Activated CD4-positive, alpha-beta T cell treated with anti-CD3 and anti-CD28 coated beads for 36 hours (primary cell): ENCODE data around the gene DUSP19. TPM values are rescaled to one million over a fixed set of nuclear protein-coding genes. Genes with fewer than 3 reads are reported as not detected.

ENCODE experiments used
- ATAC-seq: fragments of 200-7000 bp; cut with Tn5 transposase; one replicate; pipeline ENCODE4 v1.10.0; 2021; ENCODE audit warnings: mild to moderate bottlenecking, moderate library complexity
- CTCF ChIA-PET: fragments of 350-600 bp; sonication (Branson Sonifier 250); formaldehyde crosslinking; loops from one replicate; lab custom pipeline; 2021; ENCODE audit warnings: antibody characterized with exemption; lab: Charles Lee
- POLR2A ChIA-PET: fragments of 350-600 bp; sonication (Branson Sonifier 250); formaldehyde crosslinking; loops from one replicate; lab custom pipeline; 2021; ENCODE audit warnings: antibody characterized with exemption, inconsistent platforms; lab: Charles Lee
- DNase-seq: peaks from one replicate; pipeline ENCODE4 v3.0.0-alpha.2; 2020
- H3K27ac Mint-ChIP-seq: one replicate; pipeline ENCODE4 v1.8.0; 2021; ENCODE audit warnings: mixed read lengths
- H3K27me3 Mint-ChIP-seq: one replicate; pipeline ENCODE4 v1.8.0; 2021; ENCODE audit warnings: mixed read lengths
- H3K36me3 Mint-ChIP-seq: one replicate; pipeline ENCODE4 v1.8.0; 2021; ENCODE audit warnings: low read depth, mixed read lengths
- H3K4me1 Mint-ChIP-seq: one replicate; pipeline ENCODE4 v1.8.0; 2021; ENCODE audit warnings: mixed read lengths
- H3K4me3 Mint-ChIP-seq: one replicate; pipeline ENCODE4 v1.8.0; 2021; ENCODE audit warnings: mild to moderate bottlenecking, moderate library complexity, mixed read lengths
- H3K9me3 Mint-ChIP-seq: one replicate; pipeline ENCODE4 v1.8.0; 2021; ENCODE audit warnings: low read depth, mixed read lengths
- intact Hi-C, 2 experiments: fragments of 100-400 bp; cut with DNase I in 1 of 2; cut with micrococcal nuclease in 1 of 2; formaldehyde crosslinking; loops; one replicate each; pipeline versions ENCODE4 v1.14.2 to v1.15.1; 2022 to 2024; cut with DNase I, micrococcal nuclease
- total RNA-seq, 2 experiments: library from RNA; stranded (reverse); gene quantifications; one replicate each; pipeline ENCODE4 v1.2.3, GENCODE V29; 2021

Gene DUSP19
- total RNA-seq, 2 experiments from 2014 or later = 4.0 to 4.2 TPM

- H3K27me3 Mint-ChIP-seq = no peaks in the 10 kb centered on the region
- no peak overlapping the region for H3K27ac Mint-ChIP-seq
- intact Hi-C loops = no loop called here
- H3K4me3 Mint-ChIP-seq = no peak overlapping the region
- no peaks in the 10 kb centered on the region for H3K36me3 Mint-ChIP-seq
- ChIA-PET CTCF (interaction anchor here (0.7 to 1.1 kb wide), 3 partner anchors 15 to 39 kb away, joined by 3 to 4 read pairs (median 3); no protein-coding TSS in a partner anchor), POLR2A (no interaction called here)
- H3K9me3 Mint-ChIP-seq = no peaks in the 10 kb centered on the region
- ATAC-seq = no peak
- no peaks in the 10 kb centered on the region for H3K4me1 Mint-ChIP-seq
- DNase-seq = no peak
Measured at GRCh38 chr2:183093857-183094657, 15.5 kb downstream of the DUSP19 start.

DNA sequence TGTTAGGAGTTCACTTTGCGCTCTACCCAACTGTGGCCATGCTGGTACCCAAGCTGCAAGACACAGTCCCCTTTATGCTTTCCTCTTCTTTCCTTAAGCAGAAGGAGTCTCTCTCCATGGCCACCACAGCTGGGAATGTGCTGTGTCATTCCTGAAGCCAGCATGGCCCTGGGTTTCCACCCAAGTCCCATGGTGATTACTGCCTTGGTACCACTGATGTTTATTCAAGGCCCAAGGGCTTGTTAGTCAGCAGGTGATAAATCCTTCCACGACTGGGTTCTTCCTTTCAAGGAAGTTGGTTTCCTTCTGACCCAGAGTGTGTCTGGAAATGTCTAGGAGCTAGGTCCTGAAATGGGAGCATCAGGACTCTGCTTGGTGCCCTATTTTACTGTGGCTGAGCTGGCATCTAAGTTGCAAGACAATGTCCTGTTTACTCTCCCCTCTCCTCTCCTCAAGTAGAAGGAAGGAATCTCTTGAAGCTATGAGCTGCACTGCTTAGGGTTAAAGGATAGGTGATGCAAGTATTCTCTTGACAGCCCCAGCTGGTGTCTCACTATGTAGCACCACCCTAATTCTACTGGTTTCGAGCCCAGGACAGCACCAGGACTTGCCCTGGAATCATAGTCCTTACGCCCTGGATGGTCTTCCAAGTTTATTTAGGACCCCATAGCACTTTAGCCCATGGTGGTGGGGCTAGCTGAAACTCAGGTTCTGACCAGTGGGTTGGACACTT lies 27.0 kb downstream of the DUSP19 start:
- DNase-seq = no peak
- intact Hi-C loops = no loop called here
- Mint-ChIP-seq H3K4me1 (no peaks in the 10 kb centered on the region), H3K9me3 (no peaks in the 10 kb centered on the region), H3K36me3 (no peaks in the 10 kb centered on the region), H3K27ac (no peak overlapping the region), H3K4me3 (no peak overlapping the region), H3K27me3 (peaks cover 7% of the 10 kb centered on the region)
- ATAC-seq = no peak
- ChIA-PET POLR2A (no interaction called here), CTCF (no interaction called here)

GRCh38 chr2:183112577-183112976 lies 34.0 kb downstream of the DUSP19 start:
- Mint-ChIP-seq H3K27ac (no peak overlapping the region), H3K36me3 (no peaks in the 10 kb centered on the region), H3K4me1 (peaks cover 2% of the 10 kb centered on the region), H3K9me3 (no peaks in the 10 kb centered on the region), H3K4me3 (no peak overlapping the region), H3K27me3 (peaks cover 12% of the 10 kb centered on the region)
- ATAC-seq (no peak), DNase-seq (no peak)
- intact Hi-C loops = no loop called here
- ChIA-PET POLR2A (no interaction called here), CTCF (no interaction called here)

DNA sequence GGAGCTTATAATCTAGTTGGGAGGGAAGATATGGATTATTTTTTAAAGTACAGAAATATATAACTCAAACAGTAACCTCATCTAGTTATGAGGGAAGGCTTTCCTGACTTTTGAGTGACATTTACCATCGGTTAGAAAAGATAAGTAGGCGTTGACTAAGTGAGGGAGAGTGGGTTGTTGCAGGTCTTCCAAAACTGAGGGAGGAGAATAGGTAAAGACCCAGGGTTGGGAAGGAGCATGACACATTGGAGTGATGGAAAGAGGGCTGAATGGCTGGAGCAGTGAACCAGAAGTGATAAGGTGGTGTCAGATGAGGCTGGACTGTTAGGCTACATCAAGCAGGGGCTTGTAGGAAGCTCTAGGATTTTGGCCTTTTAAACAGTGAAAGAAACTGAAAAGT lies 35.1 kb downstream of the DUSP19 start:
- Mint-ChIP-seq H3K27me3 (peaks cover 14% of the 10 kb centered on the region), H3K36me3 (no peaks in the 10 kb centered on the region), H3K27ac (no peak overlapping the region), H3K4me1 (peaks cover 2% of the 10 kb centered on the region), H3K9me3 (no peaks in the 10 kb centered on the region), H3K4me3 (no peak overlapping the region)
- intact Hi-C loops = no loop called here
- no peak for ATAC-seq
- ChIA-PET POLR2A (no interaction called here), CTCF (interaction anchor here (0.8 kb wide), 1 partner anchor 24 kb away, joined by 3 read pairs; no protein-coding TSS in a partner anchor)
- DNase-seq = no peak

DNA sequence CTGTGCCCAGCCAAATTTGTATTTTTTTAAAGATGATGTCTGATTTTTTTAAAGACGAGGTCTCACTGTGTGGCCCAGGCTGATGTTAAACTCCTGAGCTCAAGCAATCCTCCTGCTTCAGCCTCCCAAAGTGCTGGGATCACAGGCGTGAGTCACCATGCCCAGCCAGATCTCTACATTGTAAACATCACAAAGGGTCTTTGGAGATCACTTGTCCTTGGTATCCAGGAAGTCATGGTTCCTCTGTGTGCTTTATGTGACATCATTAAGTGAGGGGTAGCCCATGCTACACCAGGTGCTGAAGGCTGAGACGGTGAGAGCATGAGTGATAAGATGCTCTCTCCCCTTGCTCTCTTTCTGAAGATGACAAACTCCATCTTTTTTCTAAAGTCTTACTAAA lies 38.7 kb downstream of the DUSP19 start:
- no peak for DNase-seq
- H3K4me1 Mint-ChIP-seq = peaks cover 2% of the 10 kb centered on the region
- no peaks in the 10 kb centered on the region for H3K36me3 Mint-ChIP-seq
- H3K27me3 Mint-ChIP-seq = peaks cover 20% of the 10 kb centered on the region
- ChIA-PET POLR2A (no interaction called here), CTCF (interaction anchor here (0.6 kb wide), 1 partner anchor 11 kb away, joined by 5 read pairs; no protein-coding TSS in a partner anchor)
- ATAC-seq = no peak
- no peak overlapping the region for H3K27ac Mint-ChIP-seq
- no peak overlapping the region for H3K4me3 Mint-ChIP-seq
- no peaks in the 10 kb centered on the region for H3K9me3 Mint-ChIP-seq
- intact Hi-C loops = no loop called here

- no peak for ATAC-seq
- Mint-ChIP-seq H3K9me3 (no peaks in the 10 kb centered on the region), H3K4me1 (peaks cover 22% of the 10 kb centered on the region), H3K27ac (peak overlapping the region; percentile 97), H3K27me3 (peaks cover 12% of the 10 kb centered on the region), H3K36me3 (peaks cover 5% of the 10 kb centered on the region), H3K4me3 (peak overlapping the region; percentile 96)
- intact Hi-C loops = loop anchor here in 1 of 2 experiments (10.0 kb wide), 1 partner anchor 1229 kb away; the partner anchor contains the start of gene ITPRID2
- peak; percentile 10 for DNase-seq
- ChIA-PET POLR2A (interaction anchor here (1.6 kb wide), 1 partner anchor 45 kb away, joined by 7 read pairs; the partner anchor contains the start of gene DUSP19), CTCF (interaction anchor here (0.7 to 1.9 kb wide), 2 partner anchors 15 to 45 kb away, joined by 3 to 4 read pairs; partner anchors contain the start of gene DUSP19)
Measured at GRCh38 chr2:183123117-183123958, 44.8 kb downstream of the DUSP19 start.

DNA sequence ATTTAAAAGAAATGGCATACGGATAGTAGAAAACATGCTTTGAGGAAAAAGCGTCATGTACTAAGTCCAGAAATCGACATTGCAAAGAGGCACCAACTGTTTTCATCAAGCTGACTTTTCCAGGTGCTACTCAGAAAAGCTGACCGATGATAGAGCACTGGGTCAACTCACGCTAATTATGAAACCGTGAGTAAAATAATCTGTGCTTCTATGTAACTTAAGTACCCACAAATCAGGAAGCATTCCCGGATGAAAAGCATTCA lies 45.3 kb downstream of the DUSP19 start:
- ChIA-PET CTCF (interaction anchor here (0.7 to 1.9 kb wide), 2 partner anchors 16 to 45 kb away, joined by 3 to 4 read pairs; partner anchors contain the start of gene DUSP19), POLR2A (interaction anchor here (1.6 kb wide), 1 partner anchor 45 kb away, joined by 7 read pairs; the partner anchor contains the start of gene DUSP19)
- Mint-ChIP-seq H3K4me1 (peaks cover 23% of the 10 kb centered on the region), H3K9me3 (no peaks in the 10 kb centered on the region), H3K4me3 (peak overlapping the region; percentile 96), H3K27ac (peak overlapping the region; percentile 97), H3K27me3 (peaks cover 9% of the 10 kb centered on the region), H3K36me3 (peaks cover 7% of the 10 kb centered on the region)
- ATAC-seq = peak; percentile 30
- DNase-seq = no peak
- intact Hi-C loops = loop anchor here (1.0 to 10.0 kb wide), 5 partner anchors 46 to 1229 kb away; partner anchors contain the start of genes DNAJC10 (in 2 of the 2), DUSP19 (in 2 of the 2), ITPRID2 (in 1 of the 2) and NCKAP1 (in 1 of the 2)

- ChIA-PET POLR2A (interaction anchor here (1.6 kb wide), 1 partner anchor 46 kb away, joined by 7 read pairs; the partner anchor contains the start of gene DUSP19), CTCF (interaction anchor here (0.7 to 1.9 kb wide), 3 partner anchors 16 to 85 kb away, joined by 3 to 5 read pairs (median 4); partner anchors contain the start of gene DUSP19)
- Mint-ChIP-seq H3K27me3 (peaks cover 7% of the 10 kb centered on the region), H3K4me3 (peak within 1 kb of the TSS; percentile 96), H3K36me3 (peaks cover 11% of the 10 kb centered on the region), H3K9me3 (no peaks in the 10 kb centered on the region), H3K27ac (peak within 1 kb of the TSS; percentile 97), H3K4me1 (peaks cover 25% of the 10 kb centered on the region)
- intact Hi-C loops = loop anchor here (1.0 to 10.0 kb wide), 5 partner anchors 46 to 1230 kb away; partner anchors contain the start of genes DNAJC10 (in 2 of the 2), DUSP19 (in 2 of the 2), ITPRID2 (in 1 of the 2) and NCKAP1 (in 1 of the 2)
- DNase-seq (peak; percentile 89), ATAC-seq (peak; percentile 94)
Measured at GRCh38 chr2:183124222-183124956, 45.8 kb downstream of the DUSP19 start, which contains the start of gene NUP35. Gene NUP35 (plus strand): TSS chr2:183124443. CDS start chr2:183124458, 15 bp downstream.

GRCh38 chr2:183124957-183125255 lies 46.4 kb downstream of the DUSP19 start:
- H3K27me3 Mint-ChIP-seq = peaks cover 6% of the 10 kb centered on the region
- intact Hi-C loops = loop anchor here (1.0 to 10.0 kb wide), 5 partner anchors 47 to 1230 kb away; partner anchors contain the start of genes DNAJC10 (in 2 of the 2), DUSP19 (in 2 of the 2), ITPRID2 (in 1 of the 2) and NCKAP1 (in 1 of the 2)
- peak overlapping the region; percentile 97 for H3K27ac Mint-ChIP-seq
- DNase-seq (no peak), ATAC-seq (no peak)
- CTCF ChIA-PET = interaction anchor here (1.2 to 1.9 kb wide), 2 partner anchors 46 to 85 kb away, joined by 4 to 5 read pairs; partner anchors contain the start of gene DUSP19
- peak overlapping the region; percentile 96 for H3K4me3 Mint-ChIP-seq
- POLR2A ChIA-PET = no interaction called here
- H3K4me1 Mint-ChIP-seq = peaks cover 25% of the 10 kb centered on the region
- no peaks in the 10 kb centered on the region for H3K9me3 Mint-ChIP-seq
- peaks cover 16% of the 10 kb centered on the region for H3K36me3 Mint-ChIP-seq
